ENCODE data around the gene FAM47E.
"Not testable (repeated sequence)": the region's sequence is repeated elsewhere in the genome, so short reads cannot be mapped to it uniquely, and the experiment has no call there.

The FAM47E gene

DNA sequence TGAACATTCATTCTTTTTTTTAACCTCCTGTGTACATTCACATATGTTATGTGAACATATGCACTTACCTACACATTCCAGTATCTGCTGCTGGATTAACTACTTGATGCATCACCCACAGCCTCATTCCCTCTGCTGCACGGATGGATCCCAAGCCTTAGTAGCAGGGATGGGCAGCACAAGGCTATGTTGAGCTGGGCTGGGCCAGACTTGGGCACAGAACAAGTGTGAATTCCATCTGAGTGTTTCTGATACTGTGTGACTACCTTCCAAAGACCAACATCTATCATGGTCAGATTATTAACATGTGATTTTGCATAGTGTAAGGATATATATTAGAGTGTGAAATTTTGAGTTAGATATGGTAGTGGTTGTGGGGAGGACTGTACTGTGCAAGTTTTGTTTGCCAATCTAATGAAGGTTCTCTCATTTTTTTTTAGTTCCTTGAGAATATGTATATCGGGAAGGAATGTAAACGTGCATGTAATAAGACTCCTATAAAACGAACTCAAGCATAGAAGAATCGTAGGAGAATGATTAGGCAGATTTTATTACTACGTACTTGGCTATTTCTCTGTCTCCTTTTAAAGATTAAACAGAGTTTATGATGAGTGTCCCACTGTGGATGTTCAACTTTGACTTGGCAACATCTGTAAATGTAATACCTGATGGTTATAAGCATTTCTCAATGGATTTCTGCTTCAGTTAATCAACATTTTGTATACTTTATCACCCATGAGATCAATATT is 31.6 kb downstream of the FAM47E start:
- H3K4me2 ChIP-seq (ENCODE audit: low read length) = no peak overlapping the region
- no peak overlapping the region for H3K27ac ChIP-seq (ENCODE audit: low read depth, low read length)
- no peaks in the 10 kb centered on the region for H3K79me2 ChIP-seq (ENCODE audit: control insufficient read depth, low read length)
- H3K9me2 ChIP-seq (replicated peaks; ENCODE audit: control insufficient read depth, low read length) = no peaks in the 10 kb centered on the region
- no peaks in the 10 kb centered on the region for H3K9me3 ChIP-seq (ENCODE audit: control insufficient read depth, insufficient read depth, low read length)
- H3K27me3 ChIP-seq (ENCODE audit: control insufficient read depth, low read length) = no peaks in the 10 kb centered on the region
- no peaks in the 10 kb centered on the region for H3K4me1 ChIP-seq (ENCODE audit: control insufficient read depth, low read length)
- H4K20me1 ChIP-seq (ENCODE audit: control insufficient read depth, insufficient read depth, low read depth, low read length) = no peaks in the 10 kb centered on the region
- no peak for TF ChIP-seq CTCF (IDR thresholded peaks at IDR 0.05; ENCODE audit: low read depth, low read length, poor library complexity, severe bottlenecking)
- no peak for TF ChIP-seq EZH2phosphoT487 (IDR thresholded peaks at IDR 0.05; ENCODE audit: borderline replicate concordance, low read length)
- no peaks in the 10 kb centered on the region for H3F3A ChIP-seq (ENCODE audit: control insufficient read depth, insufficient read depth)
- no peak overlapping the region for H3K4me3 ChIP-seq (ENCODE audit: low read length)
- H3K36me3 ChIP-seq (ENCODE audit: control insufficient read depth, low read length) = no peaks in the 10 kb centered on the region

DNA sequence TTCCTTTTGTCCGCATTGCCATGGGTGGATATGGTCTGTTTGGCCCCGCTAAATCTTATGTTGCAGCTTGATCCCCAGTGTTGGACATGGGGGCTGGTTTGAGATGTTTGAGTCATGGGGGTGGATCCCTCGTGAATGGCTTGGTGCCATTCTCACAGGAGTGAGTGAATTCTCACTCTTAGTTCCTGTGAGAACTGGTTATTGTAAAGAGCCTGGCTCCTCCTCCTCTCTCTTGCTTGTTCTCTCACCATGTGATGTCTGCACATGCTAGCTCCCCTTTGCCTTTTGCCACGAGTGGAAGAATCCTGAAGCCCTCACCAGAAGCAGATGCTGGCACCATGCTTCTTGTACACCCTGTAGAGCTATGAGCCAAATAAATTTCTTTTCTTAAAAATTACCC is 32.4 kb downstream of the FAM47E start:
- H3K27ac ChIP-seq (ENCODE audit: low read depth, low read length) = no peak overlapping the region
- no peaks in the 10 kb centered on the region for H3K9me3 ChIP-seq (ENCODE audit: control insufficient read depth, insufficient read depth, low read length)
- no peaks in the 10 kb centered on the region for H3K4me1 ChIP-seq (ENCODE audit: control insufficient read depth, low read length)
- no peak overlapping the region for H3K4me3 ChIP-seq (ENCODE audit: low read length)
- H4K20me1 ChIP-seq (ENCODE audit: control insufficient read depth, insufficient read depth, low read depth, low read length) = no peaks in the 10 kb centered on the region
- no peak overlapping the region for H3K4me2 ChIP-seq (ENCODE audit: low read length)
- no peaks in the 10 kb centered on the region for H3K27me3 ChIP-seq (ENCODE audit: control insufficient read depth, low read length)
- no peaks in the 10 kb centered on the region for H3K36me3 ChIP-seq (ENCODE audit: control insufficient read depth, low read length)
- TF ChIP-seq CTCF (IDR thresholded peaks at IDR 0.05; ENCODE audit: low read depth, low read length, poor library complexity, severe bottlenecking) (no peak), EZH2phosphoT487 (IDR thresholded peaks at IDR 0.05; ENCODE audit: borderline replicate concordance, low read length) (no peak)
- no peaks in the 10 kb centered on the region for H3F3A ChIP-seq (ENCODE audit: control insufficient read depth, insufficient read depth)
- no peaks in the 10 kb centered on the region for H3K79me2 ChIP-seq (ENCODE audit: control insufficient read depth, low read length)
- no peaks in the 10 kb centered on the region for H3K9me2 ChIP-seq (replicated peaks; ENCODE audit: control insufficient read depth, low read length)

GRCh38 chr4:76287811-76288210 is 36.3 kb downstream of the FAM47E start:
- H3K27me3 ChIP-seq (ENCODE audit: control insufficient read depth, low read length); H3F3A ChIP-seq (ENCODE audit: control insufficient read depth, insufficient read depth); H3K9me3 ChIP-seq (ENCODE audit: control insufficient read depth, insufficient read depth, low read length); H3K4me2 ChIP-seq (ENCODE audit: low read length); H3K4me1 ChIP-seq (ENCODE audit: control insufficient read depth, low read length); H3K9me2 ChIP-seq (replicated peaks; ENCODE audit: control insufficient read depth, low read length); H4K20me1 ChIP-seq (ENCODE audit: control insufficient read depth, insufficient read depth, low read depth, low read length); H3K27ac ChIP-seq (ENCODE audit: low read depth, low read length); H3K4me3 ChIP-seq (ENCODE audit: low read length); H3K79me2 ChIP-seq (ENCODE audit: control insufficient read depth, low read length); H3K36me3 ChIP-seq (ENCODE audit: control insufficient read depth, low read length): not testable (repeated sequence)

GRCh38 chr4:76292730-76293129 is 41.2 kb downstream of the FAM47E start:
- TF ChIP-seq EZH2phosphoT487 (IDR thresholded peaks at IDR 0.05; ENCODE audit: borderline replicate concordance, low read length) (no peak), CTCF (IDR thresholded peaks at IDR 0.05; ENCODE audit: low read depth, low read length, poor library complexity, severe bottlenecking) (no peak)
- Histone ChIP-seq H3K79me2 (ENCODE audit: control insufficient read depth, low read length) (no peaks in the 10 kb centered on the region), H3K36me3 (ENCODE audit: control insufficient read depth, low read length) (no peaks in the 10 kb centered on the region), H3K9me2 (replicated peaks; ENCODE audit: control insufficient read depth, low read length) (no peaks in the 10 kb centered on the region), H4K20me1 (ENCODE audit: control insufficient read depth, insufficient read depth, low read depth, low read length) (no peaks in the 10 kb centered on the region), H3K4me2 (ENCODE audit: low read length) (no peak overlapping the region), H3K27me3 (ENCODE audit: control insufficient read depth, low read length) (no peaks in the 10 kb centered on the region), H3F3A (ENCODE audit: control insufficient read depth, insufficient read depth) (no peaks in the 10 kb centered on the region), H3K4me1 (ENCODE audit: control insufficient read depth, low read length) (no peaks in the 10 kb centered on the region), H3K9me3 (ENCODE audit: control insufficient read depth, insufficient read depth, low read length) (no peaks in the 10 kb centered on the region; the same call in 1 of the 2 replicates), H3K4me3 (ENCODE audit: low read length) (no peak overlapping the region), H3K27ac (ENCODE audit: low read depth, low read length) (no peak overlapping the region)

Data from DOHH2 (cell line).